ENCODE results near the gene MARCHF5. TPM values are rescaled to one million over a fixed set of nuclear protein-coding genes. Genes with fewer than 3 reads are reported as not detected.
A peak's percentile ranks its signal among the peaks of the same experiment; 100 is the strongest.

Gene MARCHF5
- total and polyA plus RNA-seq, 2 experiments from 2014 or later, result 19.3 to 47.4 TPM

DNA sequence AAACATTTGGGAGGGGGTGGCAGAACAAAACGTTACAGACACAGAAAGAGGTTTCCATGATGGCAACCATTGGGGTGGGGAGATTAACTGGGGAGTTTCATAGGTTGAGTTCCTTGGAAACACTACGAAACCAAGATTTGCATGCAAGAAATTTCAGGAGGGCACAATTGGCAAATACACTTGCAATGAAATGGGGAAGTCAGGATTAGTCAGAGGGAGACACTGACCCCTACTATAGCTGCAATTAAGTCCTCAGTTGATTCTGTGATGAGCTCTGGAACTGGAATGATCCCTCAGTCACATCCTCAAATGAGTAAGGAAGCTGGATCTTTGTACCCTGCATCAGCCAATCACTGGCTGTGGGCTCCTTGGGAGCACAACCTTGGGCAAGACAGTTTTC is 22.2 kb upstream of the MARCHF5 start:
- no peak for DNase-seq (ENCODE audit: low read depth in 1 of 2, low spot score in 1 of 2)

GRCh38 chr10:92274071-92274470 is 16.9 kb upstream of the MARCHF5 start:
- DNase-seq (ENCODE audit: low read depth in 1 of 2, low spot score in 1 of 2), result no peak
- Histone ChIP-seq H3K4me3 (no peak overlapping the region), H3K4me1 (ENCODE audit: low read depth) (no peaks in the 10 kb centered on the region), H3K9me3 (ENCODE audit: low read depth) (no peaks in the 10 kb centered on the region), H3K27ac (no peak overlapping the region), H3K27me3 (no peaks in the 10 kb centered on the region), H3K36me3 (no peaks in the 10 kb centered on the region)
- TF ChIP-seq CTCF (IDR thresholded peaks at IDR 0.05; ENCODE audit: low read depth, low read length), result no peak

More for the DNA sequence above, 22.2 kb upstream of the MARCHF5 start:
- Histone ChIP-seq H3K36me3 (no peaks in the 10 kb centered on the region), H3K27me3 (no peaks in the 10 kb centered on the region), H3K4me3 (no peak overlapping the region), H3K9me3 (ENCODE audit: low read depth) (no peaks in the 10 kb centered on the region), H3K27ac (no peak overlapping the region), H3K4me1 (ENCODE audit: low read depth) (peaks cover 6% of the 10 kb centered on the region)
- TF ChIP-seq CTCF (IDR thresholded peaks at IDR 0.05; ENCODE audit: low read depth, low read length), result no peak

GRCh38 chr10:92278996-92279696 is 11.8 kb upstream of the MARCHF5 start:
- Histone ChIP-seq H3K4me3 (no peak overlapping the region), H3K36me3 (no peaks in the 10 kb centered on the region), H3K27ac (no peak overlapping the region), H3K9me3 (ENCODE audit: low read depth) (no peaks in the 10 kb centered on the region), H3K27me3 (no peaks in the 10 kb centered on the region), H3K4me1 (ENCODE audit: low read depth) (no peaks in the 10 kb centered on the region)
- DNase-seq (ENCODE audit: low read depth in 1 of 2, low spot score in 1 of 2), result peak in 1 of 2 donors; percentile 6
- TF ChIP-seq CTCF (IDR thresholded peaks at IDR 0.05; ENCODE audit: low read depth, low read length), result no peak

DNA sequence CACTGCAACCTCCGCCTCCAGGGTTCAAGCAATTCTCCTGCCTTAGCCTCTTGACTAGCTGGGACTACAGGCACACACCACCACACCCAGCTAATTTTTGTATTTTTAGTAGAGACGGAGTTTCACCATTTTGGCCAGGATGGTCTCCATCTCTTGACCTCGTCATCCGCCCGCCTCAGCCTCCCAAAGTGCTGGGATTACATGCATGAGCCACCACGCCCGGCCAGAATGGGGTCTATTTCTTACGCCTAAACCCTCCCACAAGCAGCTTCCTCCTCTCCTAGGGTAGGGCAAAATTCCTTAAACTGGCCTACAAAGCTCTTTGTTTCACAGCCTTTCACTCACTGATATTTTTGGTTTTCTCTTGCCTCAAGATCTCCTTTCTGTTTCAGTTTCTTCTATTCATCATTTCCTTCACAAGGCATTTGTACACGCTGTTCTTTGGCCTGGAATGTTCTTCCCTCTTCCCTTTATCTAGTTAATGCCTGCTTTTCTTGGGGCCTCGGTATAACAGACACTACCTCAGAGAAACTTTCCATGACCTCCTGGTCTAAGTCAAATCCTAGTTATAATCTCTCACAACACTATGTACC is 6.8 kb upstream of the MARCHF5 start:
- Histone ChIP-seq H3K4me3 (no peak overlapping the region), H3K27me3 (no peaks in the 10 kb centered on the region), H3K27ac (no peak overlapping the region), H3K9me3 (ENCODE audit: low read depth) (no peaks in the 10 kb centered on the region), H3K36me3 (no peaks in the 10 kb centered on the region), H3K4me1 (ENCODE audit: low read depth) (no peaks in the 10 kb centered on the region)
- DNase-seq (ENCODE audit: low read depth in 1 of 2, low spot score in 1 of 2), result peak in 1 of 2 donors; percentile 71
- no peak for TF ChIP-seq CTCF (IDR thresholded peaks at IDR 0.05; ENCODE audit: low read depth, low read length)

DNA sequence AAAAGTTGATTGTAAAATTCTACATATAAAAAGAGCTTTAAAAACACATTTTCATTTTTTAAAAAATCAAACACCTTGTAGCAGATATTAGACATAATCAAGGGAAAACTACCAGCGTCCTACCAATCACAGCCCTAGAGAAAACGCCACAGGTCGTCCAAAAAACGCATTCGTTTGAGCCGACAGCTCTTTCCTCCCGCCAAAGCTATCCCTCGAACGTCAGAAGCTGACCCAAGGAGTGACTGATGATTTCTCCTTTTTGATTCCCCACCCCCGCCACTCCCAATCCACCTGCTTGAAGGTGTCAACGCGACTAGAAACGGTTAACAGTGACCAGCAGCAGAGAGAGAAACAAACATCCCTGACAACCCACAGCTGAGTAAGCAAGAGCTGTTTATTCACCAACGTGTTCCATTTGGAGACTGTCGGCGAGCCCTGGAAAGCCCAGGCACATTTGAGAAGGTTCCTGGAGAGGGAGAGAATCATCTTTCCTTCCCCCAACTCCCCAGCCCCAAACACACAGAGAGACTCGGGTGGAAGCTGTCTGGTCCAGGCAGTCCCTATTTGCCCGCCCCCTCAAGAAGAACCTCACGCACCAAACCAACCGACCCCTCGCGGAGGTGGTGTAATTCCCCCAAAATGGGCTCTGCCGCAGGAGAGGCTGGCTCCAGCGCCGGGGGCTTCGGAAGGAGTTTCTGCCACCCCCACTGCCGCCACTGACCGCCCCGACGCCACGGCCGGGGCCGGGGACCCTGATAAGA is 711 bp upstream of the MARCHF5 start:
- no peaks in the 10 kb centered on the region for H3K27me3 ChIP-seq
- H3K9me3 ChIP-seq (ENCODE audit: low read depth), result no peaks in the 10 kb centered on the region
- peaks cover 3% of the 10 kb centered on the region for H3K4me1 ChIP-seq (ENCODE audit: low read depth)
- H3K36me3 ChIP-seq, result peaks cover 4% of the 10 kb centered on the region
- DNase-seq (ENCODE audit: low read depth in 1 of 2, low spot score in 1 of 2), result peak; percentile 42 to 54
- H3K27ac ChIP-seq, result peak overlapping the region; percentile 72
- no peak for TF ChIP-seq CTCF (IDR thresholded peaks at IDR 0.05; ENCODE audit: low read depth, low read length)
- peak overlapping the region; percentile 69 for H3K4me3 ChIP-seq

Measured in cardiac muscle cell (in vitro differentiated cells and primary cell).